H1 (cell line): ENCODE measurements around the gene TRIM40. TPM values are rescaled to one million over a fixed set of nuclear protein-coding genes. Genes with fewer than 3 reads are reported as not detected.

Source experiments
- CTCF ChIA-PET: fragments of 300-600 bp; sonication (Branson Sonifier 250); formaldehyde crosslinking; loops from one replicate; lab custom pipeline; 2021; ENCODE audit not compliant: partially characterized antibody; lab: Charles Lee
- POLR2A ChIA-PET: fragments of 300-600 bp; sonication (Branson Sonifier 250); formaldehyde crosslinking; loops from one replicate; lab custom pipeline; 2021; ENCODE audit warnings: inconsistent platforms; ENCODE audit not compliant: partially characterized antibody; lab: Charles Lee
- DNase-seq, 2 experiments: peaks; one replicate each; pipeline versions ENCODE4 v3.0.0 to v3.0.0-alpha.2; 2010 to 2022; ENCODE audit warnings: low spot score in 2 of 2, low read depth in 1 of 2, mixed read lengths in 1 of 2
- FAIRE-seq: peaks from 2 replicates; lab custom pipeline; 2011; peaks lifted over from hg19 to GRCh38; lab: Jason Lieb, UNC
- H2AFZ ChIP-seq: 2 replicates; pipeline ENCODE4 v1.8.1; 2012; ENCODE audit warnings: low read length, inconsistent platforms
- H2AK5ac ChIP-seq: 2 replicates; pipeline ENCODE4 v1.6.1; 2013; ENCODE audit warnings: low read depth, low read length
- H2BK120ac ChIP-seq: replicated peaks from 2 replicates; pipeline ENCODE3; 2013; ENCODE audit warnings: low read depth, low read length, inconsistent platforms
- H2BK12ac ChIP-seq: 2 replicates; pipeline ENCODE4 v1.6.1; 2013; ENCODE audit warnings: low read depth, low read length
- H2BK15ac ChIP-seq: 2 replicates; pipeline ENCODE4 v1.6.1; 2013; ENCODE audit warnings: low read length
- H2BK20ac ChIP-seq: 2 replicates; pipeline ENCODE4 v1.6.1; 2013; ENCODE audit warnings: low read length
- H2BK5ac ChIP-seq: 2 replicates; pipeline ENCODE4 v1.6.1; 2013; ENCODE audit warnings: low read depth, low read length
- H3K14ac ChIP-seq: 2 replicates; pipeline ENCODE4 v1.6.1; 2013; ENCODE audit warnings: inconsistent platforms; ENCODE audit not compliant: insufficient read length
- H3K18ac ChIP-seq: 2 replicates; pipeline ENCODE4 v1.6.1; 2013; ENCODE audit warnings: low read length; ENCODE audit errors: extremely low read depth
- H3K23ac ChIP-seq: 2 replicates; pipeline ENCODE4 v1.6.1; 2013; ENCODE audit warnings: inconsistent platforms; ENCODE audit not compliant: insufficient read length
- H3K23me2 ChIP-seq: 2 replicates; pipeline ENCODE4 v1.6.1; 2013; ENCODE audit warnings: low read depth, low read length
- H3K27ac ChIP-seq: 2 replicates; pipeline ENCODE4 v1.6.1; 2011; ENCODE audit warnings: low read depth, low read length, inconsistent platforms
- H3K27me3 ChIP-seq, 4 experiments: replicated peaks in 1 of 4; 1 replicate in 1 of 4; 2 replicates in 3 of 4; pipeline versions ENCODE4 v1.6.1 to v1.8.1; 2011 to 2013; ENCODE audit warnings: low read length in 3 of 4, mild to moderate bottlenecking in 3 of 4, inconsistent platforms in 2 of 4, mixed read lengths in 2 of 4, moderate library complexity in 1 of 4; ENCODE audit not compliant: control insufficient read depth in 3 of 4, insufficient read depth in 3 of 4; ENCODE audit errors: extremely low read depth in 1 of 4
- H3K36me3 ChIP-seq, 4 experiments: 2 replicates each; pipeline versions ENCODE4 v1.6.1 to v1.8.1; 2011 to 2013; ENCODE audit warnings: mild to moderate bottlenecking in 4 of 4, low read length in 3 of 4, moderate library complexity in 2 of 4, control low read depth in 1 of 4, inconsistent platforms in 1 of 4; ENCODE audit not compliant: insufficient read depth in 4 of 4, control insufficient read depth in 2 of 4
- H3K4ac ChIP-seq: replicated peaks from 2 replicates; pipeline ENCODE3; 2013; ENCODE audit warnings: low read length, low read depth, mixed read lengths, inconsistent platforms; ENCODE audit not compliant: insufficient read length
- H3K4me1 ChIP-seq, 4 experiments: replicated peaks in 1 of 4; 1 replicate in 1 of 4; 2 replicates in 3 of 4; pipeline versions ENCODE4 v1.6.1 to v1.8.1; 2011 to 2013; ENCODE audit warnings: low read length in 3 of 4, inconsistent platforms in 2 of 4, mixed read lengths in 1 of 4; ENCODE audit not compliant: insufficient read depth in 4 of 4, control insufficient read depth in 3 of 4
- H3K4me2 ChIP-seq, 2 experiments: 2 replicates each; pipeline versions ENCODE4 v1.6.1 to v1.8.1; 2011 to 2013; ENCODE audit warnings: low read depth in 2 of 2, low read length in 2 of 2, control low read depth in 1 of 2, inconsistent platforms in 1 of 2, mild to moderate bottlenecking in 1 of 2; ENCODE audit not compliant: insufficient read depth in 1 of 2
- H3K4me3 ChIP-seq, 4 experiments: fragments of 200-600, 300-600 bp in 1 of 4; sonication (generic), shearing (Covaris generic), sonication (Bioruptor Twin) in 1 of 4; 2 replicates each; pipeline versions ENCODE4 v1.5.1 to v1.8.1; 2011 to 2016; ENCODE audit warnings: low read length in 4 of 4, low read depth in 3 of 4, control low read depth in 2 of 4, inconsistent platforms in 2 of 4, mild to moderate bottlenecking in 2 of 4, mixed read lengths in 1 of 4, moderate library complexity in 1 of 4; ENCODE audit not compliant: insufficient read depth in 2 of 4; ENCODE audit errors: extremely low read depth in 1 of 4
- H3K56ac ChIP-seq: replicated peaks from 2 replicates; pipeline ENCODE3; 2013; ENCODE audit warnings: low read depth, mild to moderate bottlenecking, mixed read lengths, low read length, inconsistent platforms; ENCODE audit not compliant: insufficient read length
- H3K79me1 ChIP-seq: 2 replicates; pipeline ENCODE4 v1.6.1; 2013; ENCODE audit warnings: low read depth, low read length, control low read depth
- H3K79me2 ChIP-seq, 2 experiments: 2 replicates each; pipeline versions ENCODE4 v1.6.1 to v1.8.1; 2012 to 2013; ENCODE audit warnings: low read length in 2 of 2, mild to moderate bottlenecking in 2 of 2, inconsistent platforms in 1 of 2; ENCODE audit not compliant: insufficient read depth in 2 of 2, control insufficient read depth in 1 of 2
- H3K9ac ChIP-seq, 4 experiments: replicated peaks in 1 of 4; 1 replicate in 1 of 4; 2 replicates in 3 of 4; pipeline versions ENCODE4 v1.6.1 to v1.8.1; 2011 to 2013; ENCODE audit warnings: low read depth in 3 of 4, low read length in 3 of 4, control low read depth in 2 of 4, mild to moderate bottlenecking in 2 of 4, moderate library complexity in 2 of 4, inconsistent platforms in 1 of 4; ENCODE audit errors: extremely low read depth in 1 of 4
- H3K9me3 ChIP-seq, 2 experiments: 2 replicates each; pipeline versions ENCODE4 v1.6.1 to v1.8.1; 2012 to 2013; ENCODE audit warnings: mild to moderate bottlenecking in 2 of 2, moderate library complexity in 2 of 2, control low read depth in 1 of 2, inconsistent platforms in 1 of 2, low read depth in 1 of 2, low read length in 1 of 2, mixed read lengths in 1 of 2; ENCODE audit not compliant: insufficient read depth in 2 of 2
- H4K20me1 ChIP-seq, 2 experiments: replicated peaks in 1 of 2; 2 replicates each; pipeline versions ENCODE3 to v1.8.1; 2011 to 2013; ENCODE audit warnings: inconsistent platforms in 2 of 2, low read length in 2 of 2, mild to moderate bottlenecking in 1 of 2; ENCODE audit not compliant: insufficient read depth in 2 of 2, control insufficient read depth in 1 of 2
- H4K5ac ChIP-seq: 2 replicates; pipeline ENCODE4 v1.6.1; 2013; ENCODE audit warnings: low read length, low read depth, mixed read lengths, inconsistent platforms; ENCODE audit not compliant: insufficient read length
- H4K8ac ChIP-seq: 2 replicates; pipeline ENCODE4 v1.8.0; 2013; ENCODE audit warnings: mild to moderate bottlenecking, moderate library complexity, low read length, inconsistent platforms; ENCODE audit not compliant: insufficient read depth; ENCODE audit errors: extremely low read depth
- H4K91ac ChIP-seq: replicated peaks from 2 replicates; pipeline ENCODE3; 2013; ENCODE audit warnings: low read length, mixed read lengths, inconsistent platforms; ENCODE audit not compliant: insufficient read length
- CBX8 ChIP-seq: fragments of 300-800, 300-1000 bp; sonication (generic); IDR thresholded peaks from 2 replicates; pipeline ENCODE4 v1.7.1; 2016; ENCODE audit warnings: low read depth, low read length, borderline replicate concordance
- GTF2F1 ChIP-seq: IDR thresholded peaks from 2 replicates; pipeline ENCODE4 v1.6.1; 2012; ENCODE audit warnings: low read depth, low read length, improper control_type of control experiment, borderline replicate concordance
- JUN ChIP-seq: IDR thresholded peaks from 2 replicates; pipeline ENCODE4 v1.6.1; 2011; ENCODE audit warnings: low read depth, mild to moderate bottlenecking, improper control_type of control experiment, low read length
- WGBS, 2 experiments: shearing (Covaris generic) in 1 of 2; methylation state at CpG; one replicate each; pipeline versions ENCODE4 v1.1.6 to v1.1.7; 2013 to 2015; ENCODE audit warnings: low lambda C conversion rate in 2 of 2, mixed read lengths in 2 of 2, inconsistent platforms in 1 of 2, low coverage in 1 of 2, missing lambda C conversion rate in 1 of 2; ENCODE audit not compliant: insufficient replicate concordance in 2 of 2, insufficient coverage in 1 of 2, insufficient read length in 1 of 2; ENCODE audit errors: extremely low coverage in 1 of 2, missing lambda C conversion rate in 1 of 2; 5-methylcytosine and 5-hydroxymethylcytosine counted together
- polyA plus RNA-seq, 7 experiments: library from polyadenylated mRNA; depleted of rRNA in 3 of 7; stranded (reverse) in 5 of 7; unstranded in 2 of 7; fragments of >200 nt in 5 of 7; fragments of 200-250 nt in 2 of 7; gene quantifications; 1 replicate in 5 of 7; 2 replicates in 1 of 7; 4 replicates in 1 of 7; pipeline versions ENCODE4 v1.2.1 to v1.2.3, GENCODE V29; 2011 to 2013; ENCODE audit warnings: missing spikeins in 2 of 7, mixed read lengths in 2 of 7
- total RNA-seq: library from RNA; stranded (reverse); fragmentation: NEBNext Ultra II Directional; extraction: Animal tissue kit (Norgen Biotek cat#: 25700); gene quantifications from 2 replicates; pipeline ENCODE4 v1.2.1, GENCODE V29; 2021

The TRIM40 gene
- total and polyA plus RNA-seq, 2 of the 8 experiments (the other 6 are each of a cell fraction or from before 2014, with no cell fraction given), result not detected

DNA sequence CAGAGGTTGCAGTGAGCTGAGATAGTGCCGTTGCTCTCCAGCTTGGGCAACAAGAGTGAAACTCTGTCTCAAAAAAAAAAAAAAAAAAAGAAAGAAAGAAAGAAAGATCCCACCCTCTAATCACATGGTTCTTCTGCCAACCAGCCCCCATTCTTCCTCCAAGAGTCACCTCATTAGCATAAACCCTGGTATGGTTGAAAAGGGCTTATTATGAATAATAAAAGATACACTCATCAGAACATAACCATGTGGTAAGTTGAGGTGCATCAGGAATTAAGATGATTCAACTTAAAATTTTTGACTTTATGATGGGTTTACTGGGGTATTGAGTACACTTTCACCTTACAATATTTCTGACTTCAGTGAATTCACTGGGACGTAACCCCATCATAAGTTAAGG is 793 bp upstream of the TRIM40 start:
- no peak overlapping the region for H2BK20ac ChIP-seq
- H2BK12ac ChIP-seq, result no peak overlapping the region
- H4K5ac ChIP-seq, result no peak overlapping the region
- no peak overlapping the region for H2BK5ac ChIP-seq
- H3K9me3 ChIP-seq, result no peaks in the 10 kb centered on the region
- DNase-seq, result no peak
- no peak overlapping the region for H2BK15ac ChIP-seq
- no peak overlapping the region for H3K23ac ChIP-seq
- no peaks in the 10 kb centered on the region for H4K20me1 ChIP-seq
- no peak overlapping the region for H4K91ac ChIP-seq
- H3K36me3 ChIP-seq, result no peaks in the 10 kb centered on the region
- no peak overlapping the region for H3K18ac ChIP-seq
- H3K23me2 ChIP-seq, result no peaks in the 10 kb centered on the region
- H3K27ac ChIP-seq, result no peak overlapping the region
- no peak overlapping the region for H3K4me3 ChIP-seq
- H3K4me1 ChIP-seq, result no peaks in the 10 kb centered on the region
- H3K79me1 ChIP-seq, result no peaks in the 10 kb centered on the region
- H3K4me2 ChIP-seq, result no peak overlapping the region
- H3K79me2 ChIP-seq, result no peaks in the 10 kb centered on the region
- H4K8ac ChIP-seq, result no peak overlapping the region
- no peak overlapping the region for H2AFZ ChIP-seq
- POLR2A ChIA-PET, result no interaction called here
- CTCF ChIA-PET, result interaction anchor here (0.6 to 10.2 kb wide), 5 partner anchors 10 to 29 kb away, joined by 4 to 166 read pairs (median 7); no protein-coding TSS in a partner anchor
- WGBS, 2 experiments, result 90% methylated on average over 2 of the region's 2 CpGs; no CpG with 5 or more reads in 1 of the 2 experiments
- FAIRE-seq, result no peak
- peaks cover 3 to 12% (median 7%) of the 10 kb centered on the region in 4 experiments for H3K27me3 ChIP-seq
- H2BK120ac ChIP-seq, result no peak overlapping the region
- H2AK5ac ChIP-seq, result no peak overlapping the region
- H3K4ac ChIP-seq, result no peak overlapping the region
- TF ChIP-seq JUN, result no peak
- no peak for TF ChIP-seq GTF2F1
- no peak for TF ChIP-seq CBX8
- H3K56ac ChIP-seq, result no peak overlapping the region
- H3K14ac ChIP-seq, result no peak overlapping the region
- no peak overlapping the region for H3K9ac ChIP-seq
